Stimulated activated memory B cell treated with anti-CD40 and anti-IgM and Interleukin-4, amounts not matched to agents 10 μg/mL and 1 μg/mL and 100 μg/mL, for 72 hours (primary cell): ENCODE results near the gene TLK1.

Experiments
- ATAC-seq: fragments of 150-1000 bp; cut with Tn5 transposase; 2 replicates; pipeline ENCODE4 v1.10.0; 2021
- H3K27ac Mint-ChIP-seq: one replicate; pipeline ENCODE4 v1.8.0; 2022; ENCODE audit warnings: mild to moderate bottlenecking, mixed read lengths
- H3K27me3 Mint-ChIP-seq: one replicate; pipeline ENCODE4 v1.8.0; 2022; ENCODE audit warnings: mixed read lengths
- H3K36me3 Mint-ChIP-seq: one replicate; pipeline ENCODE4 v1.8.0; 2022; ENCODE audit warnings: mixed read lengths
- H3K4me1 Mint-ChIP-seq: one replicate; pipeline ENCODE4 v1.8.0; 2022; ENCODE audit warnings: mixed read lengths
- H3K4me3 Mint-ChIP-seq: one replicate; pipeline ENCODE4 v1.8.0; 2022; ENCODE audit warnings: mild to moderate bottlenecking, moderate library complexity, mixed read lengths
- H3K9me3 Mint-ChIP-seq: one replicate; pipeline ENCODE4 v1.8.0; 2022; ENCODE audit warnings: mixed read lengths

Gene TLK1

DNA sequence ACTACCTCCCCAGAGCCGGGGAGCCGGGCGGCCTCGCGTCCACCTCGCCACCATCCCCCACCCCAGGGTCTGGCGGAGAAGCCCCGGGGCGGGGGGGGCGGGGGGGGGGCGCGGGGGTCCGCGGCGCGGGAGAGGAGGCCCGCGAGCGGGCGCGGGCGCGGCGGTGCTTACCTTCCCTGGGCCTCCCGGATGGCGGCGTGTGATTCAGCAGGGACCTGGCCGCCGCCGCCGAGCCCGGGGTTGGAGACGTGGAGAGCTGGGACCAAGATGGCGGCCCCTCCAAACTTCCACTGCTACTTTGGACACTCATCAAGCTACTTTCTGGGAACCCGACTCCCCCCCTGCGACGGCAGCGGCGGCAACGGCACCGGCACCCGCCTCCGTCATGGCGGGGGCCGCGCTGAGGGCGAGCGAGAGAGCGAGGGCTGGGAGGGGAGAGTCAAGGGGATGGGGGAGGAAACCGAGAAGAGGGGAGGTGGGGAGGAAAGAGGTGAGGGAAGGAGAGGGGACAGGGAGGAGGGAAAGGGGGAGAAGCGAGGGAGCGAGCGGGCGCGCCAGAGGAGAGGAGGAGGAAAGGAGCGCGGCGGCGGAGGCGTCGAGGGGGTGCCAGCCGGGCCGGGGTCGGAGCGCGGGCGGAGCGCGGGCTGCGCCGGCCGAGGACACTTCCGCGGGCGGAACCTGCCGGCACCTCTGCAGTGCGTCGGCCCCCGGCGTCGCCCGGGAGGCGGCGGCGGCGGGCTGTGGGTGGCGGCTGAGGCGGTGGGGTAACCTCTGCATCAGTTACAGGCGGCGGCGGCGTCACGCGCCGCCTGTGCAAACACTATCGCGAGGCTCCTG, at the start of gene TLK1:
Gene TLK1 (minus strand): TSS at position 775 of the 837 bp plus-strand sequence. CDS start 465 bp downstream, at position 310.
- Mint-ChIP-seq H3K4me3 (peak within 1 kb of the TSS; percentile 100), H3K4me1 (peaks cover 52% of the 10 kb centered on the region), H3K9me3 (no peaks in the 10 kb centered on the region), H3K36me3 (peaks cover 9% of the 10 kb centered on the region), H3K27me3 (no peaks in the 10 kb centered on the region), H3K27ac (peak within 1 kb of the TSS; percentile 100)
- peak; percentile 86 for ATAC-seq

GRCh38 chr2:171210216-171210863, 49.6 kb upstream of the TLK1 start:
- Mint-ChIP-seq H3K27ac (peak overlapping the region; percentile 92), H3K4me1 (peaks cover 18% of the 10 kb centered on the region), H3K27me3 (no peaks in the 10 kb centered on the region), H3K36me3 (no peaks in the 10 kb centered on the region), H3K4me3 (peak overlapping the region; percentile 51), H3K9me3 (peaks cover 3% of the 10 kb centered on the region)
- no peak for ATAC-seq

DNA sequence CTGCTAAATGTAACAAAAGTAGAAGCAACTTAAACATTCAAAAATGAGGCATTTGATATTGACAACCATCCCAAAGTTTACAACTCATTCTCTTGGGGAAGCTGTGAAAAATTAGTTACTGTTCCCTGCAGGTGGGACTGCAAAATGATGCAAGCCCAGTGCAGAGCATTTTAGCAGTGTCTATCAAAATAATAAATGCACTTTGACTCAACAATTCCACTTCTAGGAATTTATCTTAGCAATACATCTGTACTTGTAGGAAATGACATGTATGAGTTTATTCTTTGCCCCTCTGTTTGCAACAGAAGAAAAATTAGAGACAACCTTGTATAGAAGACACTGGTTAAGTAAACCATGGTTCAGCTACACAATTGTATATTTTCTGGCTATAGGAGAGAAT, 48.0 kb upstream of the TLK1 start:
- no peaks in the 10 kb centered on the region for H3K27me3 Mint-ChIP-seq
- no peak for ATAC-seq
- H3K4me1 Mint-ChIP-seq, result peaks cover 18% of the 10 kb centered on the region
- no peak overlapping the region for H3K4me3 Mint-ChIP-seq
- H3K9me3 Mint-ChIP-seq, result peaks cover 3% of the 10 kb centered on the region
- H3K36me3 Mint-ChIP-seq, result no peaks in the 10 kb centered on the region
- H3K27ac Mint-ChIP-seq, result peak overlapping the region; percentile 22

DNA sequence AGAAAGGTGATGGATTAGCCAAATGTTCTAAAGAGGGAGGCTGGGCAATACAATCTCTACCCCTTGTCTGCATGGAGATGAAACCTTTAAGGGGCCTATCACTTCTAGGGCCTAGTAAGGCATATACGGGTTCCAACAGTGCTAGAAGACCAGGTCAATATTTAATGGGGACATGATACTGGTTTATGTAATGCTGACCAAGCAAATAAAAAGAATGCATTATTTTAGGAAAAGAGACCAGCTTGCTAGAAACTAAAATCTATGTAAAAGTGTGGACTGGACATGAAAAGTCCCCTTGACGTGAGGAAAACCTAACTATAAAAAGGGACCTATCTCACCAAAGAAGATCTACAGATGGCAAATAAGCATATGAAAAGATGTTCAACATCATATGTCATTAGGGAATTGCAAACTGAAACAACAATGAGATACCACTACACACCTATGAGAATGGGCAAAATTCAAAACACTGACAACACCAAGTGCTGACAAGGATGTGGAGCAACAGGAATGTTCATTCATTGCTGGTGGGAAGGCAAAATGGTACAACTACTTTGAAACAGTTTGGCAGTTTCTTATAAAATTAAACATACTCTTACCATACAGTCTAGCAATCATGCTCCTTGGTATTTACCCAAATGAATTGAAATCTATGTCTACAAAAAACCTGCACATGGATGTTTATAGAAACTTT, 45.9 kb upstream of the TLK1 start:
- no peaks in the 10 kb centered on the region for H3K27me3 Mint-ChIP-seq
- peaks cover 18% of the 10 kb centered on the region for H3K4me1 Mint-ChIP-seq
- H3K27ac Mint-ChIP-seq, result no peak overlapping the region
- no peak for ATAC-seq
- H3K9me3 Mint-ChIP-seq, result peaks cover 3% of the 10 kb centered on the region
- no peaks in the 10 kb centered on the region for H3K36me3 Mint-ChIP-seq
- no peak overlapping the region for H3K4me3 Mint-ChIP-seq

DNA sequence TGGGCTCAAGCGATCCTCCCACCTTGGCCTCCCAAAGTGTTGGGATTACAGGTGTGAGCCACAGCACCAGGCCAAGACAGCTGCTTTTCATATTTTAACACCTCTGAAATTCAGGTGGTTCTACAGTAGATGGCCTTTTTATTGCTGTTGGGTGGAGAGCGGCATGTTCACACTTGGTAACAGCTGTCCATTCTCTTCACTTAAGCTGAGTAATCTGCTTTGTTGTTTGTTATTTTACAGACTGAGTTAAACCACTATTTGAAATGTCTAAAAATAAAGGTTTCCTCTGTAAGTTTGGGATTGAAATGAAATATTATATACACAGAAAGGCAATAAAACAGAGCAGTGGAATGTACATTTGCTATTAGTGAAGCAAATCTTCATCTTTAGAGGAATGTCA, 44.9 kb upstream of the TLK1 start:
- no peaks in the 10 kb centered on the region for H3K36me3 Mint-ChIP-seq
- peaks cover 11% of the 10 kb centered on the region for H3K4me1 Mint-ChIP-seq
- H3K4me3 Mint-ChIP-seq, result no peak overlapping the region
- peaks cover 3% of the 10 kb centered on the region for H3K9me3 Mint-ChIP-seq
- H3K27ac Mint-ChIP-seq, result no peak overlapping the region
- ATAC-seq, result no peak
- H3K27me3 Mint-ChIP-seq, result no peaks in the 10 kb centered on the region

DNA sequence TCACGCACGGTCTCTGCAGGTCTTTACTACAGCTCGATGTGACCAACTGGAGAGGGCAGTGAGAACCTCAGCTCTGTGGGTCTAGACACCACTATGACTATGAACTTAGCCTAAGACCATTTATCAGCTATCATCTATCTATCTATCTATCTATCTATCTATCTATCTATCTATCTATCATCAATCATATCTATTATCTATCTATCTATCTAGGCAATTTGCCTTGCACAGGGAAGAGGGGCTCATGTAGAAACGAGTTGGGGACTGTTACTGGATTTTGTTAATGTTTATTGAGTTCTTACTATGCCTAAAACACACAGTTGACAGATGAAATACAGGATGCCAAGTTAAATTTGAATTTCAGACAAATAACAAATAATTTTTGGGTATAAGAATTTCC, 41.1 kb upstream of the TLK1 start:
- no peaks in the 10 kb centered on the region for H3K36me3 Mint-ChIP-seq
- H3K4me1 Mint-ChIP-seq, result no peaks in the 10 kb centered on the region
- H3K27ac Mint-ChIP-seq, result no peak overlapping the region
- H3K9me3 Mint-ChIP-seq, result peaks cover 3% of the 10 kb centered on the region
- H3K4me3 Mint-ChIP-seq, result no peak overlapping the region
- ATAC-seq, result no peak
- H3K27me3 Mint-ChIP-seq, result no peaks in the 10 kb centered on the region

GRCh38 chr2:171201271-171201670, 40.6 kb upstream of the TLK1 start:
- Mint-ChIP-seq H3K27ac (no peak overlapping the region), H3K27me3 (no peaks in the 10 kb centered on the region), H3K4me1 (no peaks in the 10 kb centered on the region), H3K9me3 (peaks cover 2% of the 10 kb centered on the region), H3K4me3 (no peak overlapping the region), H3K36me3 (no peaks in the 10 kb centered on the region)
- no peak for ATAC-seq

DNA sequence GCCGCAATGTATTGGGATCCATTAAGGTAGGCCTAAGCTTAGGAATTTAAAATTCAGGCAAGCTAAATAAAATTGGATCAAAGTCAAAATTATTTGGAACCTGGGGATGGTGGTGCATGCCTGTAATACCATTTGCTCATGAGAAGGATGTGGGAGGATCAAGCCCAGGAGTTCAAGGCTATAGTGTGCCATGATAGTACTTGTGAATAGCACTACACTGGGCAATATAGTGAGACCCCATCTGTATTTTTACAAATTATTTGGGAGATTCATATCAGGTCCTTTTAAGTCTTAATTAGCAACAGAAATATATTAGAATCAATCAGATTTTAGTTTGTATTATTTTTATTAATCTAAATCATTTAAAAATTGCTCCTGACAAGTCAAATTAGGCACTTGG, 39.8 kb upstream of the TLK1 start:
- no peaks in the 10 kb centered on the region for H3K9me3 Mint-ChIP-seq
- ATAC-seq, result no peak
- no peaks in the 10 kb centered on the region for H3K36me3 Mint-ChIP-seq
- no peak overlapping the region for H3K27ac Mint-ChIP-seq
- no peak overlapping the region for H3K4me3 Mint-ChIP-seq
- H3K27me3 Mint-ChIP-seq, result no peaks in the 10 kb centered on the region
- H3K4me1 Mint-ChIP-seq, result no peaks in the 10 kb centered on the region

GRCh38 chr2:171191021-171191420, 30.3 kb upstream of the TLK1 start:
- H3K27me3 Mint-ChIP-seq, result no peaks in the 10 kb centered on the region
- ATAC-seq, result no peak
- no peak overlapping the region for H3K4me3 Mint-ChIP-seq
- no peaks in the 10 kb centered on the region for H3K9me3 Mint-ChIP-seq
- no peaks in the 10 kb centered on the region for H3K4me1 Mint-ChIP-seq
- no peaks in the 10 kb centered on the region for H3K36me3 Mint-ChIP-seq
- H3K27ac Mint-ChIP-seq, result no peak overlapping the region

DNA sequence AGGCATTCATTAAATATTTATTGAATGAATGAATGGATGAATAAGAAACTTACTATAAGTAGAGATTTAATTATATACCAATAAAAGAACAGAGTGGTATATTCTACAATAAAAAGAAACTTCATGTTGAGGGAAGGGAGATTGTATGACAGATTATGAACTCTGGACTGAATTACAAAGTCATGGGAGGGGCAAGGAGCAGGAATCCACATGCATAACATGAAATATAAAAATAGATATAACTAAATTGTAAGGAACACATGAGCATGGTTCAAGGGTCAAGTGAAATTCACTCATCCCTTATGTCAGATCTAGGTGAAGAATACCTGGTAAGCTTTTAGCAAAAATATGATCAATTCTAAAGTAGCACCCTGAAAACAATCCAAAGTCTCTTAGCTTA, 27.1 kb upstream of the TLK1 start:
- H3K4me1 Mint-ChIP-seq, result peaks cover under 1% of the 10 kb centered on the region
- H3K9me3 Mint-ChIP-seq, result no peaks in the 10 kb centered on the region
- H3K4me3 Mint-ChIP-seq, result no peak overlapping the region
- H3K27ac Mint-ChIP-seq, result no peak overlapping the region
- no peak for ATAC-seq
- H3K36me3 Mint-ChIP-seq, result no peaks in the 10 kb centered on the region
- H3K27me3 Mint-ChIP-seq, result no peaks in the 10 kb centered on the region

- H3K9me3 Mint-ChIP-seq, result no peaks in the 10 kb centered on the region
- H3K36me3 Mint-ChIP-seq, result no peaks in the 10 kb centered on the region
- H3K27ac Mint-ChIP-seq, result no peak overlapping the region
- no peaks in the 10 kb centered on the region for H3K27me3 Mint-ChIP-seq
- H3K4me3 Mint-ChIP-seq, result no peak overlapping the region
- H3K4me1 Mint-ChIP-seq, result peaks cover 7% of the 10 kb centered on the region
- no peak for ATAC-seq
Measured at GRCh38 chr2:171187177-171187576, 26.5 kb upstream of the TLK1 start.

DNA sequence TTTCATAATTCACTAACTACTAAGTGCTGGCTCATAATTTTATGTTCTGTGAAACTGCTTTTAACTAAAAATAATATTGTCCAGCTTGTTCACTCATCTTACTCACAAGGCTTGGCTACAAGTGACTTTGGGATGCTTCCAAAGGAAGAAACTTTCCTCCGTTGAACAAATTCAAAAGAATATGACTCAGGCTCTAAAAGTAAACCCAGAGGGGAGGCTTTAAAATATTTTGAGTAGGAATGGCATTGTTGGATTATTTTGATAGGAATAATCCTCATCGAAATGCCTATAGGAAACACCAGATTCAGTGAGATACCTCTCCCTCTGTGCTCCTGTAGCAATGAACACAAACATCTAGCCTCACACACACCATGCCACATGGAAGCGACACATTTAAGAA, 25.2 kb upstream of the TLK1 start:
- H3K4me1 Mint-ChIP-seq, result peaks cover 19% of the 10 kb centered on the region
- no peak for ATAC-seq
- H3K9me3 Mint-ChIP-seq, result no peaks in the 10 kb centered on the region
- H3K36me3 Mint-ChIP-seq, result no peaks in the 10 kb centered on the region
- no peak overlapping the region for H3K27ac Mint-ChIP-seq
- H3K4me3 Mint-ChIP-seq, result no peak overlapping the region
- no peaks in the 10 kb centered on the region for H3K27me3 Mint-ChIP-seq

- Mint-ChIP-seq H3K27ac (peak overlapping the region; percentile 8), H3K27me3 (no peaks in the 10 kb centered on the region), H3K9me3 (no peaks in the 10 kb centered on the region), H3K4me1 (peaks cover 25% of the 10 kb centered on the region), H3K4me3 (no peak overlapping the region), H3K36me3 (no peaks in the 10 kb centered on the region)
- ATAC-seq, result no peak
Measured at GRCh38 chr2:171185165-171185818, 24.6 kb upstream of the TLK1 start.

DNA sequence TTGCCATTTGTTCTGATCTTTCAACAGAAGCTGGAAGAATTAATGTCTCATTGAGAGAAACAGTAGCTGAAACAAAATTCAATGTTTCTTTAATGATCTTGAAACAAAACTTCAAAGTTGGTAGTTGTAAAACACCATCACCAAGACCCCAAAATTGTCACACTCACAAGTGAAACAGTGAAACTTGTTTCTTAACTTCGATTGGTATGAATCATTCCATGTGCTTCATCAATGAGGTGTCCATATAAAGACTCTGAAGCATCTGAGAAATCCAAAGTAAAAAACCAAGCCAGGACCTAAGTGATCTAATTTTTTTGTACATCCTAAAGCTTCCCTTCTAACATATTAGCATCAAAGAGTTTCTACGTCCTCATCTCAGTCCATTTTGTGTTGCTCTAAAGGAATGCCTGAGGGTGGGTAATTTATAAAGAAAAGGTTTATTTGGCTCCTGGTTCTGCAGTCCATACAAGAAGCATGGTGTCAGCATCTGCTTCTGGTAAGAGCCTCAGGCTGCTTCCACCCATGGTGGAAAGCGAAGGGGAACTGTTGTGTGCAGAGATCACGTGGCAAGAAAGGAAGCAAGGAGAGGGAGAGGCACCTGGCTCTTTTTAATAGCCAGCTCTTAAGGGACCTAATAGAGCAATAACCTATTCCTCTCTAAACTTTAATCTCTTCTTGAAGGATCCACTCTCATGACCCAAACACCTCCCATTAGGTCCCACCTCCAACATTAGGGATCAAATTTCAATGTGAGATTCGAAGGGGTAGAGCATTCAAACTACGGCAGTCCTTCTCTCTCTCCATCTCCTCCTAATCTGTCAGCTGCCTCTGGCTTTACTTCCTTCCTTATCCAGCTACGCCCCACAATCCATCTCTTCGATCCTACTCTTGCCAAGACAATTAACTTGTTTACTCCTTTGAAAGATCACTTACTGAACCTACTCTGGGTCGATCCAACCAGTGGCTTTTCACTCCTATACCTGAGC, 20.7 kb upstream of the TLK1 start:
- peaks cover 33% of the 10 kb centered on the region for H3K4me1 Mint-ChIP-seq
- H3K4me3 Mint-ChIP-seq, result no peak overlapping the region
- peak overlapping the region; percentile 10 for H3K27ac Mint-ChIP-seq
- H3K9me3 Mint-ChIP-seq, result no peaks in the 10 kb centered on the region
- H3K36me3 Mint-ChIP-seq, result no peaks in the 10 kb centered on the region
- ATAC-seq, result no peak
- H3K27me3 Mint-ChIP-seq, result no peaks in the 10 kb centered on the region
